ENCODE results near the gene KRTAP10-8.
"Not testable (repeated sequence)": the region's sequence is repeated elsewhere in the genome, so short reads cannot be mapped to it uniquely, and the experiment has no call there.

The KRTAP10-8 gene

DNA sequence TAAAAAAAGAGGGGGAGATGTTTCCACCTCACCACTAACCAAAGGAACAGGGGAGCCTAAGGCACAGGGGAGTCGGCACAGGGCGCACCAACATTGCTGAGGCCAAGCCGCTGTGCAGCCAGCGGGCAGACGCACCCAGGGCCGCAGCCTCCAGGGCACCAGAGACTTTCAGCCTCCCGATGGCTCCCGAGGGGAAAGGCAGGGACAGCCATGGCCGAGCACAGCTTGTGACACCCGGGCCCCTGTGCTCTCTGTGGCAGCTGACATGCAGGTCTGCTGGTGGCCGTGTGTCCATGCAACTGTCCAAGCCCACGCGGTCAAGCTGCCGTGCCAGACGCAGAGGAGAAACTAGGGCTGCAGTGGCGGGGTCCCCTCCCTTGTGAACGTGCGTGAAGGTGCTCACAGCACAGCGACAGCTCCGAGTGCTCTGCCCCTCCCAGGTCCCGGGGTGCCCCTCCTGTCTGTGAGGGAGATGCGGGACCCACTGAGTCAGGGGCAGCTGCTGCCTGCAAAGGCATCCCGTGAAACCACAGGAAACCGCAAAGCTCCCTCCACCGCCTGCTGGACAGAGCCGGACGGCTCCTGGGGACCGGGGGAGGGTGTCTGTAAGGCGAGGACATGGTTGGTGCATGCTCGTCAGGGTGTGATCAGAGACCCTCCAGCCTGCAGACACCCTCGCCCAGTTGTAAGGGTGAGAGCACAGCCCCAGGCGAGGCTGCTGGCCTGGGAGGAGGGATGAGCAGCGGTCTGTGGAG, 36.9 kb downstream of the KRTAP10-8 start:
- DNase-seq: no peak

DNA sequence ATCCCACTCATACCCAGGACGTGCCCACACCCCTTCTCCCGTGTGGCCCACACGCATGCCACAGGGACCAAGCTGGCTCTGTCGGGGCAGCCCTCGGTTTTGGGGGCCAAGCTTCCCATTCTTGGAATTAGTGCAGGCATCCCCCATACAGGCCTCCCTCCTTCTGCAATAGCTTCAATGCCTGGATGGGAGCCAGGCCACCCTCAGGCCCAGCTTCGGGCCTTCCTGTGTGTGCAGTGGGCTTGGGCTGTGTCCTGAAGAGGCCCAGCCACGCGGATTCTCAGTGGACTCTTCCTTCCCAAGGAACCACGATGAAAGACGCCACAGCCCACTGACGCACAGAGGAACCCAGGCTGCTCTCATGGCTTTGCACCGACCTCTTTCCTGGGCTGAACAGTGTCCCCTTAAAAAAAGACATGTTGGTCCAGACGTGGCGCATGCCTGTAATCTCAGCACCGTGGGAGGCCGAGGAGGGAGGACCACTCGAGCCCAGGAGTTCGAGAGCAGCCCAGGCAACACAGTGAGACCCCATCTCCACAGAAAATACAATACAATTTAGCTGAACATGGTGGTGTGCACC, 37.7 kb downstream of the KRTAP10-8 start:
- no peak for DNase-seq

DNA sequence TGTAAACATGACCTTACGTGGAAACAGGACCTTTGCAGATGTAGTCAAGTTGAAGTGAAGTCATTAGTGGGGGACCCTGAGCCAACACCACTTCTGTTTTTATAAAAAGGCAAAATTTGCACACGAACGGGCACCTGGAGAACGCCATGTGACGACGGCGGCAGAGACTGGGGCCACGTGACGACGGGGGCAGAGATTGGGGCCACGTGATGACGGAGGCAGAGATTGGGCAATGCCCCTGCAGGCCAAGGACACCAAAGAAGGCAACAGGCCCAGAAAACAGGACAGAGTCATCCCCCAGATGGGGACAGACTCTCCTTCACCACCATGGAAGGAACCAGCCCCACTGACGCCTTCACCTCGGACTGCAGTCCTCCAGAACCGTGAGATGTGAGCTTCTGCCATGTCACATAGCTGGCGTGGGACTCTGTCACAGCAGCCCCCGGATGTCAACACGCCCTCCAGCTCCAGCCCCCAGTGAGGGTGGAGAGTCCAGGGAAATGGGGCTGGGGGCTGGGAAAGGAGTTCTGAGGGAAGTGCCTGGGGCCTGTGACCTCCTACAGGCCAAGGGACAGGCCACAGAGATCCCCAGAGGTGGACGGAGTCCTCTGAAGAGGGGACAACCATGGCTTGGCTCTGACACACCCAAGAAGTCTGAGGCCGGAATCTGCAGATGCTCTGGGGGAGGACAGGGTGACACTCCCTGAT, 38.5 kb downstream of the KRTAP10-8 start:
- DNase-seq: no peak

DNA sequence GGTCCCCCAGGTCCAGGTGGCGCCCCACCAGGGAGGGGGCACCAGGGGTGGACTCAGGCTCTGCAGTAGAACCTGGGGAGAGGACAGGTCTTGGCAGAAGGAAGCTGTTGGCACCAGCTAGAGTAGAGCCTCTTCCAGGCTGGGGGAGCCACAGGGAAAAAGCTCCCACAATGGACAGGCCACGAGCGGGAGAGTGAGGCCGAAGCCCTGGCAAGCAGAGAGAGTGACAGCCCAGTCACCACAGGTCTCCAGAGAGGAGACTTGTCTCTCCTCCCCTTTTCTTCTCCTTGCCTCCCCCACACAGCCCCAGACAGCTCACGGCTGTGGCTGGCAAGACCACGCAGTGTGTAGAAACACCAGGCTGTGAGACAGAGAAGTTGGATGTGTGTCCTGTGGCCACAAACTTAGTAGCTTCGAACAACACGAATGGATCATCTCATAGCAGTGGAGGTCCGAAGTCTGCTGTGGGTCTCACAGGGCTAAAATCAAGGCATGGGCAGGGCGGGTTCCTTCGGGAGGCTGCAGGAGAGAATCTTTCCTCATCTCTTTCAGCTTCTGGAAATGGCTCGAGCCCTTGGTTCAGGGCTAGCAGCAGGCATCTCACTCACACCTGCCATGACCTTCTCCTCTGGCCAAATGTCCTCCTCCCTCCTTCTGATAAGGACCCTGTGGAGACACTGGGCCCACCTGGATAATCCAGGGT, 39.2 kb downstream of the KRTAP10-8 start:
- DNase-seq: no peak

DNA sequence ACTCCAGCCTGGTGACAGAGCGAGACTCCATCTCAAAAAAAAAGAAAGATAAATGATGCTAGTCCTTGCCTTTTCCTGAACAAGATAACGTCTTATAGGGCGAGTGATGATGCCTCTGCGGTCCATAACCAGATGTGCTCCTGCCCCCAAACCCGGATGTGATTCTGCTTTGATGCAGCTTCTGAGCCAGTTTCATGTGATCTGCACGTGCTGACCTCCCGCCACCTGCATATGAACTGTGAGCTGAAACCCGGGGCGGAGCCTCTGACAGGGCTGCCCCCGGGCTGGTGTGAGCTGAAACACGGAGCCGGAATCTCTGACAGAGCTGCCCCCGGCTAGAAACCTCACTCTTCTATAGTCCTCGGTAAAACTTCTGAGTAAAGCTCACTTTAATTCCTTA, 41.2 kb downstream of the KRTAP10-8 start:
- no peak for DNase-seq

DNA sequence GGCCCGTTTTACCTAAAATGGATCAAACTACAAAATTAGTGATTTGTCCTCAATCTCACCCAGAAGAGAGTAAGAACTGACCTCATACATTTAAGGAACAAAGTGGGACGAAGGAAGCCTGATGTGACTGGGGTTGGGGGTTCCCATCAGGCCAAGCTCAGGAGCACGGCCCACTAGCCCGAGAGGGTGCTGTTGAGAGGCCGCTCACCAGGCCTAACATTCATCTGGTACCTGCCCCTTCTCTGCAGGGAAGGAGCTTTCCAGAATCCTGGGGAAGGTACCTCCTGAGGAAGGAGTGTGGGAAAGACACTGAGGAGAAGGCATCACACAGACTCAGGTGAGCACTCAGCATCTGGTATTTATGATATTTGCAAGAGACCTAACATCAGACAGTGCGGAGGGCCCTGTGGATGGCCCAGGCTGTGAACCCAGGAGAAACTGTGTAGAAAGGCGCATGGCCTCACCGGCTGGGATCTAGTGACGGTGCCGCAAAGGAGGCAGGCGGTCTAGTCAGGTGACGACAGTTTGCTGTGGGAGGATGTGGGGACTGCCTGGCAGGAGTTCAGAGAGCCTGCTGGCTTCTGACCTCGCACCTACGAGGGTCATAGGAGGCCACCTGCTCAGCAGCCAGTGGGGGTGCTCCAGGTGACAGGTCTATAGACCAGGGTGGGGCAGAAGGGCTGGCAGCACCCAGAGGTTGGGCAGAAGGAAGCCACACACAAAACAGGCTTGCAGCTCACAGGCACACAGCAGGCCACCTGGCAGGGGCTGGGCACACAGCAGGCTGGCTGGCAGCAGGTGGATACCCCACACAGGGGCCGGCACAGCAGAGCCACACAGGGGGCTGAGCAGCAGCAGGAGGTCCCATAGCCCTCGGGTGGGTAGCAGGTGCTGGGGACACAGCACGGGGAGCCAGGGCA, 42.0 kb downstream of the KRTAP10-8 start:
- peak; percentile 14 to 40 for DNase-seq

DNA sequence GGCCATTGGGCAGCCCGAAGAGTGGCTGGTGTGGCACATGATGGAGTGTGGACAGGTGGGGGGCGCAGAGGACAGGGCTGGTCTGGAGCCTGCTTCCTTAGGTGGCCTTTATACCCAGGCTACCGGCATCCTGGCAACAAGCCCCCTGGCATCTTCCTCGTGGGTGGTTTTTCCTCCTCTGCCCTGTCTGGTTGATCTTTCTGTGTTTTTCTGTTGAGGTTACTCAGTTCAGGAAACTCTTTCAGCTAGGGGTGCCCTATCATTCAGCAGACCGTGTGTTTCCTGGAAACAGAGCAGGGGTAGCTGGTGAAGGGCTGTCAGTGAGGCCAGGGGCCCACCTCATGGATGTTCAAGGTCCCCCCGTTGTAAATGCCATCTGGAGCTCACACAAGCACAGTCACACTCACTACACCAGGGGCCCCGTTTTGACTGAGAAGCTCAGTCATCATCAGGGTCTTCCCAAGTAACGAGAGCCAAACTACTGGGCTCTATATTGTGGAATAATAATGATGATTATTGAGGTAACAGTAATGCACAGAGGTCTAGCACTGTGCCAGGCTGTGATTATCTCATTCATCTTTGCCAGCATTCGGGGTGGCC, 42.8 kb downstream of the KRTAP10-8 start, which contains the start of gene KRTAP12-4:
TSS of gene KRTAP12-4 (minus strand) at position 84 of the 600 bp plus-strand sequence. CDS start at position 39, 45 bp downstream.
- DNase-seq: no peak

DNA sequence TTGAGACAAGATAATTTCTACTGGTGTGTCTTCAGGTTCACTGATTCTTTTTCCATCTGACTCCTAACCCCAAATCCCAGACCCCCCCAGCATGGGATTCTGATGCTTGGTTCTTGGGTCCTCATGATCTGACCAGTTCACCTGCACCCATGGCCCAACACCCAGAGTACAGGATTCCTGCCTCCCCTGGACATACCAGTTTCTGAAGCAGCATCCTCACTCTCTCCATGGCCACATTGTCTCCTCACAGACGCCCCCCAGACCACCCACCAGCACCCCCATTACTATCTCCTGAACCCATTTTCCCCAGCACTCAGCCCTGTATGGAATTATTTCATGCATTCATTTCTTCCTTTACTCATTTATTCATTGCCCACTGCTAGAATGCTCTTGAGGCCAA, 45.0 kb downstream of the KRTAP10-8 start:
- DNase-seq: no peak

DNA sequence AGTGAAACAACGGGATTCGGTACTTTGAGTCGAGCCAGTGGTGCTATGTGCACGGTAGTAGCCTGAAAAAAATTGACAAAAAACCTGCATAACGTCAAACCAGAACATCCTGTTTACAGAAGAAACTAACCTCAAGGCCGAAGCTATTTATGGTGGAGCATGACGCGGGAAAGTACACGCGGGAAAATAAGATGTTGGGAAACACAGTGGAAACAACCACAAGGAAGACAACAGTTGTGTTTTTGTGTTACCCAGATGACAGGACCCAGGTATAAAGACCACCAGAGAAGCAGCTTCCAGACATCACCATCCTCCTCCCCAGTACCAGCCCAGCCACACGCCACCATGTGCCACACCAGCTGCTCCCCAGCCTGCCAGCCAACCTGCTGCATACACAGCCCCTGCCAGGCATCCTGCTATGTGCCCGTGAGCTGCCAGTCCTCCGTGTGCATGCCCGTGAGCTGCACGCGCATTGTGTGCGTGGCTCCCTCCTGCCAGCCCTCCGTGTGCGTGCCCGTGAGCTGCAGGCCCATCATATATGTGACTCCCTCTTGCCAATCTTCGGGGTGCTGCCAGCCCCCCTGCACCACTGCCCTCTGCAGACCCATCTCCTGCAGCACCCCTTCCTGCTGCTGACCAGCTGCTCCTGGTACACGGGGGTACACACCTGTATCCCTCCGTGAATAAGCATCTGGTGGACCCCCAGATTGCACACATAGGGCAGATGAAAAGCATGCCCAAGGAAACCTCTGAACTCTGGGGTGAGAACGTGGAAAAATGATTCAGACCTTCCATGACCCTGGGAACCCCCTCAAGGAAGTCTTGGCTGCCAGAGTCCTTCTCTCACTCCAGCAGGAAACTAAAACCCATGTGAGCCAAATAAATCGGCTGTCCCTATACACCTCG, 46.0 kb downstream of the KRTAP10-8 start, which contains the start of gene KRTAP12-3:
TSS of gene KRTAP12-3 (plus strand) at position 298 of the 906 bp plus-strand sequence. CDS start at position 346, 48 bp downstream.
- DNase-seq: no peak

DNA sequence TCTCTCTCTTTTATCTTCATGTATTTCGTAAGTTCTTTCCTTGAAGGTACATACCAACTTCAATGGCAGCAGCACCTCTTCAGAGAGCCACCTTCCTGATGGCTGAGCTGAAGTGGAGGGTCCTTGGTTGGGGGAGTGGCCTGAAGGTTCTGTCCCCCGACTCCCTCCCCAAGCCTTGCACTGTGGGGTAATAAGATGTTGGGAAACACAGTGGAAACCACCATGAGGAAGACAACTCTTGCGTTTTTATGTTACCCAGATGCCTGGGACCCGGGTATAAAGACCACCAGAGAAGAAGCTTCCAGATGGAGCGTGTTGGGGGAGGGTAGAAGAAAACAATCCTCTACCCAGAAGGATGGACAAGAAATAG, 46.6 kb downstream of the KRTAP10-8 start:
- no peak for DNase-seq

DNA sequence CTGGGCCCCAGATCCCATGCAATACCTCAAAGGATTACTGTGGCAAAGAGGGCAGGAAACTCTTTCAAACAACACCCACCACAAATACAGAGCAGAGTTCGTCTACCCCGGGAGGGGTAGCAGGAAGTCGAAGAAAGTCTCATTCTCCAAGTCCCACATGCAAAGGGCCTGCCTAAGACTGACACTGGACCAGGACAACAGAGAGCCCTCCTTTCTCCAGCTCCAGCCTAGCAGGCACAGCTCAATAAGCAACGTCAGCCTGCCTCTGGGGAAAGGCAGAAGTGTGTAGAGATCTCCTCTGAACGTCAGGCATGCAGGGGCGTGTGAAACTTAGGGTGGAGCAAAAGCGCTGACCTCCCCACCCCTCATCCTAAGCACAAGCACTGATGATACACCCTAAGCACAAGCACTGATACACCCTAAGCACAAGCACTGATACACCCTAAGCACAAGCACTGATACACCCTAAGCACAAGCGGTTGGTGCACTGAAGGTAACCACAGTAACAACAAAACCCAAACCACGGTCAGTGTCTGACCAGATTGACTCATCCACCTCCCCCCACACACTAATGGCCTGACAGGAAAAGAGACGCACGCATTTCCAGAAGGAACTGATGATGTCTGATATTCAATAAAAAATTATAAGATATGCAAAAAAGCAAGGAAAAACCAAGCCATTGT, 47.2 kb downstream of the KRTAP10-8 start:
- no peak for DNase-seq

DNA sequence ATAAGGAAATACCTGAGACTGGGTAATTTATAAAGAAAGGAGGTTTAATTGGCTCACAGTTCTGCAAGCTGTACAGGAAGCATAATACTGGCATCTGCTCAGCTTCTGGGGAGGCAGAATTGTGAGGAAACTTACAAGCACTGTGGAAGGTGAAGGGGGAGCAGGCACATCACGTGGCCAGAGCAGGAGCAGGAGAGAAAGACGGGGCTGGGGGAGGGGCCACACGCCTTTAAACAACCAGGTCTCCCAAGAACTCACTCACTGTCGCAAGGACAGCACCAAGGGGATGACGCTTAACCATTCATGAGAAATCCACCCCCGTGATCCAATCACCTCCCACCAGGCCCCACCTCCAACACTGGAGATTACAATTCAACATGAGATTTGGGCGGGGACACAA, 49.7 kb downstream of the KRTAP10-8 start:
- not testable (repeated sequence) for DNase-seq
